ENCODE data around the gene CACNA1E.

CACNA1E gene

GRCh38 chr1:181445436-181445835 is 37.9 kb upstream of the CACNA1E start:
- H3K4me3 ChIP-seq (ENCODE audit: low read length) = no peak overlapping the region
- DNase-seq (ENCODE audit: low read depth) = no peak
- TF ChIP-seq CTCF (IDR thresholded peaks at IDR 0.05; ENCODE audit: insufficient read depth, low read depth, low read length, missing control alignments) = no peak

GRCh38 chr1:181448461-181448860 is 34.9 kb upstream of the CACNA1E start:
- no peak for DNase-seq (ENCODE audit: low read depth)
- no peak overlapping the region for H3K4me3 ChIP-seq (ENCODE audit: low read length)
- no peak for TF ChIP-seq CTCF (IDR thresholded peaks at IDR 0.05; ENCODE audit: insufficient read depth, low read depth, low read length, missing control alignments)

DNA sequence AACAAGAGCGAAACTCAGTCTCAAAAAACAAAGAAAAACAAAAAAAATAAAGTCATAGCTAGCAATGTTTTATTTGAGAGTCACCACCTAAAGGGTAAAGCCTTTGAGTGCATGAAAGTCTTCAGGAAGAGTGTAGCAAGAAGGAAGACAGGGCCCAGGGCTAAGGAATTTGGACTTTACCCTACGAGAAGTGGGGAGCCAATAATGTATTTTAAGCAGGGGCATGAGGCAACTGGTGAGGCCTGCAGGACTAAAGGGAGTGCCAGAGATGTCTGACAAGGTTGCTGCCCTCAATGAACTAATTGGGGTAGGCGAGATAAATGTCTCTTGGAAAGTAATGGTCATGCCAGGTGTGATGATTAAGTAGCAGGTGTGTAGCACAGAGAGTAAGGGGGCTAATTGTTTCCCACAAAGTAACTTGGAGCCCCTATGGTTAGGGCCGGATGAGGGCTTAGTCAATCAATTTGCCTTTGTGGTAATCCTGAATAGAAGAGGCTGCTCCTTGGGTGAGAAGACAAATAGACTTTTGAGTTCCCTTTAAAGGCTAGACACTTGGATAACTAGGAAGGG is 31.6 kb upstream of the CACNA1E start:
- DNase-seq (ENCODE audit: low read depth) = no peak
- TF ChIP-seq CTCF (IDR thresholded peaks at IDR 0.05; ENCODE audit: insufficient read depth, low read depth, low read length, missing control alignments) = no peak
- H3K4me3 ChIP-seq (ENCODE audit: low read length) = no peak overlapping the region

- H3K4me3 ChIP-seq (ENCODE audit: low read length) = no peak overlapping the region
- TF ChIP-seq CTCF (IDR thresholded peaks at IDR 0.05; ENCODE audit: insufficient read depth, low read depth, low read length, missing control alignments) = no peak
- no peak for DNase-seq (ENCODE audit: low read depth)
Observed at GRCh38 chr1:181452746-181453145, 30.6 kb upstream of the CACNA1E start.

GRCh38 chr1:181453541-181454201 is 29.6 kb upstream of the CACNA1E start:
- no peak for DNase-seq (ENCODE audit: low read depth)
- H3K4me3 ChIP-seq (ENCODE audit: low read length) = no peak overlapping the region
- no peak for TF ChIP-seq CTCF (IDR thresholded peaks at IDR 0.05; ENCODE audit: insufficient read depth, low read depth, low read length, missing control alignments)

DNA sequence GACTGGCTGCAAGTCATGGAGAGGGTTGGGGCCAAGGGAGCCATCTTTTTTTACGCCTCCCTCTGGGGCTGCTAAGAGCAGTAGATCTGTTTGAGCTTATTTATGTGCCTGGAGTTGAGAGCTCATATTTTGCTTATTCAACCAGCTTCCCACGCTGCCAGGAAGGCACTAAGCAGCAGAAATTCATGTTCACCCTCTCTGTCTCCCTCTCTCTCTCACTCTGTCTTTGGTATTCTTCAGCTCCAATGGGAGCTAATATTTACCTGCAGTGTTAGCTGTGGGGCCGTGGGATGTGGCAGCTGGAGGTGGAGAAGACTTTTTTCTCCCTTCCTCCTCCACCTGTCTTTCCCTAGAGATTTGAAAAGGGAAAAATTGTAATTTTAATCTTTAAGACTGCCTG is 26.8 kb upstream of the CACNA1E start:
- TF ChIP-seq CTCF (IDR thresholded peaks at IDR 0.05; ENCODE audit: insufficient read depth, low read depth, low read length, missing control alignments) = no peak
- no peak for DNase-seq (ENCODE audit: low read depth)

GRCh38 chr1:181458419-181458818 is 24.9 kb upstream of the CACNA1E start:
- TF ChIP-seq CTCF (IDR thresholded peaks at IDR 0.05; ENCODE audit: insufficient read depth, low read depth, low read length, missing control alignments) = no peak
- DNase-seq (ENCODE audit: low read depth) = no peak

More for the DNA sequence above, 26.8 kb upstream of the CACNA1E start:
- H3K4me3 ChIP-seq (ENCODE audit: low read length) = no peak overlapping the region

More at GRCh38 chr1:181458419-181458818, 24.9 kb upstream of the CACNA1E start:
- no peak overlapping the region for H3K4me3 ChIP-seq (ENCODE audit: low read length)

Data from epithelial cell of esophagus (primary cell).